HEK293 (cell line): ENCODE data around the gene COQ4.
A peak's percentile ranks its signal among the peaks of the same experiment; 100 is the strongest.

Experiments
- CTCF ChIA-PET: fragments of 350-600 bp; formaldehyde crosslinking; extraction: SDS; loops from one replicate; lab custom pipeline; 2021; ENCODE audit warnings: antibody characterized with exemption; lab: Yijun Ruan, JAX
- POLR2A ChIA-PET: fragments of 300-600 bp; formaldehyde crosslinking; extraction: SDS; loops from one replicate; lab custom pipeline; 2020; ENCODE audit warnings: antibody characterized with exemption, inconsistent platforms; lab: Yijun Ruan, JAX
- H3K27ac ChIP-seq: fragments of 200-500 bp; sonication (Bioruptor generic); 2 replicates; pipeline ENCODE4 v1.5.1; 2014; ENCODE audit warnings: low read depth, low read length, control low read depth, inconsistent platforms; ENCODE audit errors: extremely low read depth
- H3K36me3 ChIP-seq, 2 experiments: fragments of 200-500 bp in 1 of 2; sonication (Bioruptor generic) in 1 of 2; 1 replicate in 1 of 2; 2 replicates in 1 of 2; pipeline ENCODE4 v1.5.1; 2014 to 2017; ENCODE audit warnings: inconsistent platforms in 2 of 2, low read length in 2 of 2; ENCODE audit not compliant: control insufficient read depth in 2 of 2, insufficient read depth in 1 of 2
- H3K4me1 ChIP-seq: fragments of 200-500 bp; sonication (Bioruptor generic); 2 replicates; pipeline ENCODE4 v1.5.1; 2014; ENCODE audit warnings: mild to moderate bottlenecking, low read length, inconsistent platforms; ENCODE audit not compliant: control insufficient read depth, insufficient read depth
- H3K4me3 ChIP-seq: 2 replicates; pipeline ENCODE4 v1.5.1; 2011; ENCODE audit warnings: low read depth, mild to moderate bottlenecking, control low read depth, low read length, moderate library complexity
- H3K9me3 ChIP-seq: fragments of 200-500 bp; sonication (Bioruptor generic); 2 replicates; pipeline ENCODE4 v1.5.1; 2014; ENCODE audit warnings: low read depth, low read length, inconsistent platforms; ENCODE audit not compliant: control insufficient read depth, insufficient read depth
- KLF16 ChIP-seq: fragments of 450-650 bp; formaldehyde crosslinking; IDR thresholded peaks from 2 replicates; pipeline ENCODE4 v1.5.1; 2017; ENCODE audit warnings: missing biosample characterization, missing genetic modification characterization
- KLF8 ChIP-seq: fragments of 450-650 bp; formaldehyde crosslinking; IDR thresholded peaks from 2 replicates; pipeline ENCODE4 v1.5.1; 2016; ENCODE audit warnings: missing biosample characterization, missing genetic modification characterization
- SP3 ChIP-seq: fragments of 450-650 bp; formaldehyde crosslinking; IDR thresholded peaks from 2 replicates; pipeline ENCODE4 v1.5.1; 2016; ENCODE audit warnings: missing biosample characterization, missing genetic modification characterization
- ZBTB20 ChIP-seq: fragments of 450-650 bp; formaldehyde crosslinking; IDR thresholded peaks from 2 replicates; pipeline ENCODE4 v1.5.1; 2016; ENCODE audit warnings: missing biosample characterization, missing genetic modification characterization
- ZNF146 ChIP-seq: fragments of 450-650 bp; formaldehyde crosslinking; IDR thresholded peaks from 2 replicates; pipeline ENCODE4 v1.5.1; 2016; ENCODE audit warnings: missing biosample characterization, missing genetic modification characterization
- ZNF2 ChIP-seq: fragments of 450-650 bp; formaldehyde crosslinking; IDR thresholded peaks from 2 replicates; pipeline ENCODE4 v1.5.1; 2016; ENCODE audit warnings: missing biosample characterization, missing genetic modification characterization
- ZNF23 ChIP-seq: fragments of 450-650 bp; formaldehyde crosslinking; IDR thresholded peaks from 2 replicates; pipeline ENCODE4 v1.5.1; 2016; ENCODE audit warnings: missing biosample characterization, missing genetic modification characterization, borderline replicate concordance
- ZNF514 ChIP-seq: fragments of 450-650 bp; formaldehyde crosslinking; IDR thresholded peaks from 2 replicates; pipeline ENCODE4 v1.5.1; 2016; ENCODE audit warnings: missing biosample characterization, missing genetic modification characterization
- ZNF521 ChIP-seq: fragments of 450-650 bp; formaldehyde crosslinking; IDR thresholded peaks from 2 replicates; pipeline ENCODE4 v1.5.1; 2017; ENCODE audit warnings: missing biosample characterization, mild to moderate bottlenecking, missing genetic modification characterization
- ZNF529 ChIP-seq: fragments of 450-650 bp; formaldehyde crosslinking; IDR thresholded peaks from 2 replicates; pipeline ENCODE4 v1.5.1; 2017; ENCODE audit warnings: missing genetic modification characterization, missing biosample characterization; ENCODE audit not compliant: insufficient replicate concordance
- ZNF600 ChIP-seq: fragments of 450-650 bp; formaldehyde crosslinking; IDR thresholded peaks from 2 replicates; pipeline ENCODE4 v1.5.1; 2016; ENCODE audit warnings: missing biosample characterization, missing genetic modification characterization
- ZNF670 ChIP-seq: fragments of 450-650 bp; formaldehyde crosslinking; IDR thresholded peaks from 2 replicates; pipeline ENCODE4 v1.5.1; 2016; ENCODE audit warnings: missing biosample characterization, missing genetic modification characterization, low read depth
- ZNF768 ChIP-seq: fragments of 450-650 bp; formaldehyde crosslinking; IDR thresholded peaks from 2 replicates; pipeline ENCODE4 v1.5.1; 2018; ENCODE audit warnings: missing biosample characterization, mild to moderate bottlenecking, missing genetic modification characterization
- ZNF785 ChIP-seq: fragments of 450-650 bp; formaldehyde crosslinking; IDR thresholded peaks from 2 replicates; pipeline ENCODE4 v1.5.1; 2016; ENCODE audit warnings: missing biosample characterization, missing genetic modification characterization
- TF ChIP-seq, protein P1 (sequence below): fragments of 450-650 bp; formaldehyde crosslinking; IDR thresholded peaks from 2 replicates; pipeline ENCODE4 v1.5.0; 2017; ENCODE audit warnings: missing biosample characterization, missing genetic modification characterization, borderline replicate concordance
- TF ChIP-seq, protein P2 (sequence below): fragments of 450-650 bp; formaldehyde crosslinking; IDR thresholded peaks from 2 replicates; pipeline ENCODE4 v1.5.1; 2016; ENCODE audit warnings: missing biosample characterization, missing genetic modification characterization
- TF ChIP-seq, protein P3 (sequence below): fragments of 450-650 bp; formaldehyde crosslinking; IDR thresholded peaks from 2 replicates; pipeline ENCODE4 v1.5.1; 2016; ENCODE audit warnings: missing biosample characterization, missing genetic modification characterization, borderline replicate concordance

Gene COQ4

DNA sequence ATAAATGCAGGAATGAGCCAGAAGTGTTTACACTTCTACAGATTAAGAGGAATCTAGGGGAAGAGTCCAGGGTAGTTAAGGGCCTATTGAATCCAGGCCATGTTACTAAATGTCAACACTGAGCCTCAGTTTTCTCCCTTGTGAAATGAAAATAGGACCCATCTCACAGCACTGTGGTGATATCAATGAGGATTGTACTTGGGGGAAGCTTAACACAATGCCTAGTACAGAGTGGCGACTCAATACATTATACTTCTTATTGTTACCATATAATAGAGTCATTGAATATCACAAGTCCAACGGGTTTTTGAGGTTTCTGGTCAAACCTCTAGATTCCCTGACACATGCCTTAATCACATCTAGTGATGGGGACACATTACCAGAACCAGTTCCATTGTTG lies 5.0 kb upstream of the COQ4 start:
- CTCF ChIA-PET = no interaction called here
- Histone ChIP-seq H3K27ac (no peak overlapping the region), H3K4me3 (no peak overlapping the region), H3K4me1 (no peaks in the 10 kb centered on the region), H3K36me3 (peaks cover 0 to 46% of the 10 kb centered on the region in 2 experiments; a peak in 2 of 3 replicates), H3K9me3 (no peaks in the 10 kb centered on the region)
- TF ChIP-seq, protein P1, sequence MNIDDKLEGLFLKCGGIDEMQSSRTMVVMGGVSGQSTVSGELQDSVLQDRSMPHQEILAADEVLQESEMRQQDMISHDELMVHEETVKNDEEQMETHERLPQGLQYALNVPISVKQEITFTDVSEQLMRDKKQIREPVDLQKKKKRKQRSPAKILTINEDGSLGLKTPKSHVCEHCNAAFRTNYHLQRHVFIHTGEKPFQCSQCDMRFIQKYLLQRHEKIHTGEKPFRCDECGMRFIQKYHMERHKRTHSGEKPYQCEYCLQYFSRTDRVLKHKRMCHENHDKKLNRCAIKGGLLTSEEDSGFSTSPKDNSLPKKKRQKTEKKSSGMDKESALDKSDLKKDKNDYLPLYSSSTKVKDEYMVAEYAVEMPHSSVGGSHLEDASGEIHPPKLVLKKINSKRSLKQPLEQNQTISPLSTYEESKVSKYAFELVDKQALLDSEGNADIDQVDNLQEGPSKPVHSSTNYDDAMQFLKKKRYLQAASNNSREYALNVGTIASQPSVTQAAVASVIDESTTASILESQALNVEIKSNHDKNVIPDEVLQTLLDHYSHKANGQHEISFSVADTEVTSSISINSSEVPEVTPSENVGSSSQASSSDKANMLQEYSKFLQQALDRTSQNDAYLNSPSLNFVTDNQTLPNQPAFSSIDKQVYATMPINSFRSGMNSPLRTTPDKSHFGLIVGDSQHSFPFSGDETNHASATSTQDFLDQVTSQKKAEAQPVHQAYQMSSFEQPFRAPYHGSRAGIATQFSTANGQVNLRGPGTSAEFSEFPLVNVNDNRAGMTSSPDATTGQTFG (tag by site-specific recombination) = no peak
- no peak for TF ChIP-seq ZBTB20
- TF ChIP-seq ZNF146 = no peak
- TF ChIP-seq ZNF521 (tag by site-specific recombination) = no peak
- no peak for TF ChIP-seq ZNF23
- no peak for TF ChIP-seq ZNF514
- TF ChIP-seq ZNF670 (tag by site-specific recombination) = no peak
- TF ChIP-seq ZNF529 (tag by site-specific recombination) = no peak
- no peak for TF ChIP-seq ZNF2 (tag by site-specific recombination)
- TF ChIP-seq ZNF785 (tag by site-specific recombination) = no peak
- no peak for TF ChIP-seq KLF8 (tag by site-specific recombination)
- POLR2A ChIA-PET = interaction anchor here (0.9 kb wide), 1 partner anchor 9 kb away, joined by 5 read pairs; no protein-coding TSS in a partner anchor

DNA sequence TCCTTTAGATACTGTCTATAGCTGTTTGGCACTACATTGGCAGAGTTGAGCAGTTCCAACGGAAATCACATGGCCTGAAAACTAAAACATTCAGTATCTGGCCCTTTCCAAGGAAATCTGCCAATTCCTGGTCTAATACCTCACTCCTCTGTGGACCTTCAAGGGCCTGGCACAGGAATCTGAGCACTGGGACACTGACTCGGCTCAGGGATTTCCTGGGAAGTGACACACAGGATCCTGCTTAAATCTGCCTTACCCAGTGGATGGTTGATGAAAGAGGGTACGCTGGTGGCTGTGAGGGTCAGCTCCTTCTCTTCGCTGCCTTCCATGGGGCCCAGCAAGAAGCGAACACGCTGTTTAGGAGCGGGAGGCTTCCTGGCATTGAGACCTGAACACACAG lies 1.3 kb upstream of the COQ4 start:
- peak overlapping the region; percentile 87 for H3K4me3 ChIP-seq
- H3K4me1 ChIP-seq = no peaks in the 10 kb centered on the region
- CTCF ChIA-PET = interaction anchor here (0.7 to 1.0 kb wide), 2 partner anchors 20 to 29 kb away, joined by 4 to 10 read pairs; no protein-coding TSS in a partner anchor
- H3K36me3 ChIP-seq = peaks cover 0 to 42% of the 10 kb centered on the region in 2 experiments; a peak in 1 of 3 replicates
- no peak overlapping the region for H3K27ac ChIP-seq
- TF ChIP-seq, protein P2, sequence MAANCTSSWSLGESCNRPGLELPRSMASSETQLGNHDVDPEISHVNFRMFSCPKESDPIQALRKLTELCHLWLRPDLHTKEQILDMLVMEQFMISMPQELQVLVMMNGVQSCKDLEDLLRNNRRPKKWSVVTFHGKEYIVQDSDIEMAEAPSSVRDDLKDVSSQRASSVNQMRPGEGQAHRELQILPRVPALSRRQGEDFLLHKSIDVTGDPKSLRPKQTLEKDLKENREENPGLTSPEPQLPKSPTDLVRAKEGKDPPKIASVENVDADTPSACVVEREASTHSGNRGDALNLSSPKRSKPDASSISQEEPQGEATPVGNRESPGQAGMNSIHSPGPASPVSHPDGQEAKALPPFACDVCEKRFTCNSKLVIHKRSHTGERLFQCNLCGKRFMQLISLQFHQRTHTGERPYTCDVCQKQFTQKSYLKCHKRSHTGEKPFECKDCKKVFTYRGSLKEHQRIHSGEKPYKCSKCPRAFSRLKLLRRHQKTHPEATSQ = no peak
- TF ChIP-seq ZNF768 (tag by site-specific recombination) (no peak), ZNF670 (tag by site-specific recombination) (no peak), SP3 (tag by site-specific recombination) (no peak), KLF16 (tag by site-specific recombination) (no peak), ZNF600 (tag by site-specific recombination) (no peak)
- TF ChIP-seq, protein P3, sequence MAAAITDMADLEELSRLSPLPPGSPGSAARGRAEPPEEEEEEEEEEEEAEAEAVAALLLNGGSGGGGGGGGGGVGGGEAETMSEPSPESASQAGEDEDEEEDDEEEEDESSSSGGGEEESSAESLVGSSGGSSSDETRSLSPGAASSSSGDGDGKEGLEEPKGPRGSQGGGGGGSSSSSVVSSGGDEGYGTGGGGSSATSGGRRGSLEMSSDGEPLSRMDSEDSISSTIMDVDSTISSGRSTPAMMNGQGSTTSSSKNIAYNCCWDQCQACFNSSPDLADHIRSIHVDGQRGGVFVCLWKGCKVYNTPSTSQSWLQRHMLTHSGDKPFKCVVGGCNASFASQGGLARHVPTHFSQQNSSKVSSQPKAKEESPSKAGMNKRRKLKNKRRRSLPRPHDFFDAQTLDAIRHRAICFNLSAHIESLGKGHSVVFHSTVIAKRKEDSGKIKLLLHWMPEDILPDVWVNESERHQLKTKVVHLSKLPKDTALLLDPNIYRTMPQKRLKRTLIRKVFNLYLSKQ (tag by site-specific recombination) = no peak
- POLR2A ChIA-PET = interaction anchor here (1.0 to 2.2 kb wide), 3 partner anchors 19 to 45 kb away, joined by 3 to 6 read pairs (median 3); partner anchors contain the start of genes SLC27A4 and SWI5
- H3K9me3 ChIP-seq = no peaks in the 10 kb centered on the region
